Measurements from ENCODE around the gene MYO1E.
"Not testable (repeated sequence)": the region's sequence is repeated elsewhere in the genome, so short reads cannot be mapped to it uniquely, and the experiment has no call there.

The MYO1E gene

DNA sequence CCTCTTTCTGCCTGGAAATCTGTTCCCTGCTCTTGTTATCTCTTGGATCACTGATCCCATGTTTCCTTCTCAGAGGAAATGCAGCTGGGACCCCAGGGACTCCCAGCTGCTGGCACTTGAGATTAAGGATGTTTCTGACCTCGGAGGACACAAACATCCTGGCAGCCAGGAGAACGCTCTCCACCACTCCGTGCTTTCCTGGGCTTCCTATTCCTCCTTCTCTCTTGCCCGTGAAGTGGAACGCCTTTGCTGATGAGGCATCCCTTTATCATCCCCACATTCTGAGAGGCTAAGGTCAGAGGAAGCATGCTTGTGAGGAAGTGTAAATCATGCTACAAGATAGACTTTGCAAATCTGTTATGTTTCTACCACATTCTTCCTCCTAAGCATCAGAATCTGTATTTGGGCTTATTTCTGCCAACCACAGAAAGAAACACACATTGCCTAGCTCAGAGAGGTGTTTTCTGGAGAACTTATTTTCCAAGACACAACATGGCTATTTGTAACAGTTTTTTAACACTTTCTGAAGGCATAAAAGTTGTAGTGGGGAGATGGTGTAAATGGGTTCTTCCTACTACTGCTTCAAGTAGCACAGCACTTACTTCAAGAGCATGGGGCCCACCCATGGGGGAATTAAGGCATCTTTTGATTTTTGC, 191.6 kb downstream of the MYO1E start:
- no peak for DNase-seq

DNA sequence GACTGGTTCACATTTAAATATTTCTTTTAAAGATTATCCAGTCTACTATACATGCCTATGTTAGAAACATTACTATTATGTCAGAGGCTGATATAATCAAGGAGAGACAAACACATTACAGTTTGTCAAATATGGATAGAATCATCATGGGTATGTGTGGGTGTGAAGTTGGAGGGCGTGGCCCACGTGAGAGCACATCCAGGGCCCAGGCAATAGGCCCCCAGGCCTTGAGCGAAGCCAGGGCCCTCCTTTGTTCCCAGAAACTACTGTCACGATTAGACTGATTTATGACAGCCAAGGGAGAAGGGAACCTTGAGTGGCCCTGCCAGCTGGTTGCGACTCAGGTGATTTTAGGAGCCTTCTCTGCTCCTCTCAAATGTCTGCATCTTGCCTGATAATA, 193.0 kb downstream of the MYO1E start:
- DNase-seq, result no peak

DNA sequence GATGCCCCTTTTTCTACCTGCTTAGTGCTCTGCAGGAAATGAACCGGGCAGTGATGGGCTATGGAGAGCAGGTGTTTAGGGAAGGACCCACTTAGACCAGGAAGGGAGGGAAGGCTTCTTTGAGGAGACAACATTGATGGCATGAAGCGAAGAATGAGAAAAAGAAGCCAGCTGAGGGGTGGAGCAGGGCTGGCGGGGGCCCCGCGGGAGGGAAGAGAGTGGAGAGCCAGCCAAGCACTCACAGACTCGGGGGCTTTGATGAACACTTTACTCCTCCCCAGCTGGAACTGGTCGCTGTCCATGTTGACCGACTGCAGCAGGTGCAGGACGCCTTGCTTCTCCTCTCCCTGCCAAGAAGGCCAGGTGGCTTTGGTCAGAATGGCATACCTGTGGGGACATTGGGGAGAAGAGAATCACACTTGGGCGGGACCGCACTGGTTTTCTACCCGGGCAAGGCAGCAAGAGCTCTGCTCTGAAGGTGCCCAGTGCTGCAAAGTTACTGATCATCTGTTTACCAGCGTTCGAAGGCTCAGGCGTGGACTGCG, 194.4 kb downstream of the MYO1E start:
- DNase-seq, result no peak

DNA sequence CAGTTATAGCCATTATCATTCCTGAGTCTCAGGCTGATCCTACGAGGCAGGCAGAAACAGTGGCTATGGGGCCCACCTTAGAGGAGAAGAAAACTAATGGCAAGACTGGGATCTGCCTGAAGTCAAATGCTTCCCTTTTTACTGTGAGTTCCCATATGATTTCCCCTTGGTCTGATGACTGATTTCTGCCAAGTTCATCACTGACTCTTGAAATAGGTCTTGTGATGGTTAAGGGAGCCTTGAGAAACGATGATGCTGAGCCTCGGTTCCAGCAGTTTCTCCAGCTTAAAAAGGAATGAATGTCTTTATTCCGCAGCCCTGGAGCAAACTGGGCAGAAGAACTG, 195.4 kb downstream of the MYO1E start:
- DNase-seq, result no peak

DNA sequence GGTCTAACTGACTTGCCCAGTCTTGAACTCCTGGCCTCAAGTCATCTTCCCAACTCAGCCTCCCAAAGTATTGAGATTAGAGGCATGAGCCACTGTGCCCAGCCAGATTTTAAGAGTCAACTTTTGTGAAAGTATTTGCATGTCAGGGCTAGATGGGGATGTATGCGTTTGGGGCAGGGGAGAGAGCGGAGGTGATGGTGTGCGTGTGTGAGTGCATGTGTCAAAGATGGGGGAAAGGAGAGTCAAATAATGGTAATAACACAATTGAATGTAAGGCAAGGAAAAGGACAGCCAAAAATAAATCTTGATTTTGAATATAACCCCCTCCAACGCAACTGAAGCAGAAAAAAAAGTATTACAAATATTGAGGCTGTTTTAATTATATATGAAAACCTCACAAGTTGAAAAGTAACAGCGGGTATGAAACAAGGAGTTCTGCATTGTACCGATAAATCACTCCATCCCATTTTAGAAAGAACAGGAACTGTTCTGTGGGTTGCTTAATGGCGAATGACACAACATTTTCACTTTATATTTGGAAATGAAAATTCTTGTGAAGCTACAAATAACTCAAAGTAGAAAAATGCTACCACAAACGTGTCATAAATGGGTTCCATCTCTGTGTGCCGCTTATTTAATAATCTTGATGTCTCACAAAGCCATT, 195.9 kb downstream of the MYO1E start:
- no peak for DNase-seq

DNA sequence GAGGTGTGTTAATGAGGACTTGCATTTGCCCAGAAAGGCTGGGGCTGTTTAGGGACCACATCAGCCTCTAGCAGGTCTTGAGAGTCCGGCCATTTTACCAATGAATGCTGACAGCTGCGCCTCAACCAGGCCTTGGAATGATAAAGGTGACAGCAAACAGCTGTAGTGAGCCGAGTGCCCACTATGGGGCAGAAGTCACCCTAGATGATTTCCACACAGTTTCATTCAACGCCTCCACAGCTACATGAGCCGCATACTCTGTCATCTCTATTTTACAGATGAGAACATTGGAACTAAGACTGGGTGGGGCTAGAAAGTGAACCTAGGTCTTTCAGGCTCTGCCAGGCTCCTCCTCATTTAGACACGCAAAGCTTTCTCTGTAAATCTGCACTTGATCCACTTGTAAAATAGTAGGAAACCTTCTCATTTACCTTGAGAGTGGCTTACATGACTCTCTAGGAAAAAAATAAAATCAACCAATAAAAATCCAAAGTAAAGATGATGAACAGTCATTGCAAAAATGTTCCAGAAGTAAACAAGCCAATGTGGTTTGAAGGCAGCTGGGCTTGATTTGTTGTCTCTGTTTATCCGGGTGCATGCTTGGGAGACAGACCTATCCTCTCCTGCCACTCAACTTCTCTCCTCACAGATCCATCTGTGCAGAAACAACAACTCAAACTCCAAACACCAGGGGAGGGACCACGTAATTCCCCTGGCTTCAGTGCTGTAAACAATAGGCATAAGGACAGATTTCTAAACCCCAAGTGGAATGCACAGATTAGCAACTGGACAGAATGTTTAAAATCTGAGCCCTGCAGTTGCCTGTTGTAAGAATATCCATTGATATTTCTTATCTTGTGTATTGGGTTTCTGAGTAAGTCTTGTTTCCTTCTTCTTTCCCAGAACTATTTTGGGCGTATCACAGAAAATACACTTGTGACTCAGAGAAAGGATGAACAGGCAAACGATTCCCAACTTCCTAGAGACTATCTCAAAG, 197.5 kb downstream of the MYO1E start:
- no peak for DNase-seq

DNA sequence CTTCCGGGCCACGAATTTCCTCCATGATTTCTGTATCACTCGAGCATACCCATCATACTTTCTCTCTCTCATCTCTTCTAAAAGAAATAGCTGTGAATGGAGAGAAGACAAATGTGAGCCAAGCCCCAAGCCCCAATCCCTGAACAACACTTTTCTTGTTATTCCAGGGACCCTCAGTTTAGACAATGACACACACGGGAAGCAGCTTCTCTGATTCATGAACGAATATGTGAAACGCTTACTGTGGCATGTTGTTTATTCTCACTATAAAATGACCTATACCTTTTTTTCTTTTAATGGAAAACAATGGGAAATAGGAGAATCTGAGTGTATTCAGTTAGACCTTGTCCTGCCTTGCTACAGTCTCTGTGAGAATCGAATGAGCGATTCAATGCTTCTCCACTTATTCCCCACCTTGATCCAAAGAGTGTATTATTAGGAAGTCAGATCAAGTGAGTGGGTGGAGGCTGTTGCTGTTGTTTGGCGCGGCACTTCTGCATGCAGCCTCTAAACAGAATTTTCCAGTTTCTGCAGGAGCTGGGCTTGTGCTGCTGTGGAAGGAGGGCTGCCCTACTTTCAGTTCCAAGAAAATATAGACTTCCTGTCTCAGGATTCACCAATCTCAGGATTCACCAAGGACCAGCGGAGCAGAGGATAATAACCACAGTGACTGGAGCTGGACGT, 198.4 kb downstream of the MYO1E start:
- no peak for DNase-seq

DNA sequence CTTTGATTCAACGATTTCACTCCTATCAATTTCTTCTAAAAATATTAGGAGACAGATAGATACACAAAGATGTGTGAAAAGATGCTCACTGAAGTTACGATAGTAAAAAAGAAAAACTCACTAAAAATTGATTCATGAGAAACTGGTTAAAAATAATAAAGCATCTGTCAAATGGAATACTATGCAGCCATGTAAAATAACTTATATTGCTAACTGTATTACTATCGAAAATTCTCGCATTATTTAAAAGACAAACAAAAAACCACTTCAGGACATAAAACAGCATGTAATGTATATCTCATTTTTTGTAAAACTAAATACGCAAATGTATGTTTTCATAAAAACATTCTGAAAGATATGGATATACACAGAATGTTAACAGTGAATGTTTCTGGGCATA, 199.5 kb downstream of the MYO1E start:
- DNase-seq, result no peak

DNA sequence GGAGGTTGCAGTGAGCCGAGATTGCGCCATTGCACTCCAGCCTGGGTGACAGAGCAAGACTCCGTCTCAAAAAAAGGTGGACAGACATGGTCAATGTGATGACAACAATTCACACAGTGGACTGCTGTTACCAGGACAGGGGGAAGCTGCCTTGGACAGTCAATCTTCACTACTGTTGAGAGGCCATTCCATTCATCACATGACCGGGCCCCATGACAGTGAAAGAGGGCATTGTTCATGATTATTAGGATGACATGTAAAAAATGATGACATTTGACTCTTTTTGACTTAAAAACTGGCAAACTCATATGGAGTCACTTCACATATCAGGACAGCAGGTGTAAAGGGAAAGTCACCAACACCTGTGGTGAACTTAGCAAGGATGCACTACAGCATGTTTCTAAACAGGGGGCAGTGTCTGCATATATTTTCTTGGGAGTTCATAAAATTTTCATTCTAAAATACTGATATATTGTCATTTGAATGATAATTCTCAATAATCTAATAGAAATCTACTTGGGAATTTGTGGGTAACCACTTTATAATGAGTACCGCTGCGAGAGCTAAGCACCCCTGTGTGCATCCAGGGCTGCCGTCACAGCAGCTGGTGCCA, 200.3 kb downstream of the MYO1E start:
- no peak for DNase-seq

DNA sequence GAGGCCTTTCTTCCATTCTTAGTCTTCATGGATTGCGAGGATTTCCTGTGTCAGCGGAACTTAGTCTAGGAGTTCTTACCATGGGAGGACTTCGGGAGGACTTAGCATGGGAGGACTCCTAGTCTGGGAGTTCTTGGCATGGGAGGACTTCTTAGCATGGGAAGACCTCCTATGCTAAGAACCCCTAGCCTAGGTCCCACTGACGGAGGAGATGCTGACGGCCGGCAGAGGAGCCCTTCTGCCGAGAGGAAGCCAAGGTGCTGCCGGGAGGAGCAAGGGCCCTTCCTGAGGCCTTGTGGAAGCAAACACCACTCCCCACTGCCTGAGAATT, 201.6 kb downstream of the MYO1E start:
- DNase-seq, result no peak

DNA sequence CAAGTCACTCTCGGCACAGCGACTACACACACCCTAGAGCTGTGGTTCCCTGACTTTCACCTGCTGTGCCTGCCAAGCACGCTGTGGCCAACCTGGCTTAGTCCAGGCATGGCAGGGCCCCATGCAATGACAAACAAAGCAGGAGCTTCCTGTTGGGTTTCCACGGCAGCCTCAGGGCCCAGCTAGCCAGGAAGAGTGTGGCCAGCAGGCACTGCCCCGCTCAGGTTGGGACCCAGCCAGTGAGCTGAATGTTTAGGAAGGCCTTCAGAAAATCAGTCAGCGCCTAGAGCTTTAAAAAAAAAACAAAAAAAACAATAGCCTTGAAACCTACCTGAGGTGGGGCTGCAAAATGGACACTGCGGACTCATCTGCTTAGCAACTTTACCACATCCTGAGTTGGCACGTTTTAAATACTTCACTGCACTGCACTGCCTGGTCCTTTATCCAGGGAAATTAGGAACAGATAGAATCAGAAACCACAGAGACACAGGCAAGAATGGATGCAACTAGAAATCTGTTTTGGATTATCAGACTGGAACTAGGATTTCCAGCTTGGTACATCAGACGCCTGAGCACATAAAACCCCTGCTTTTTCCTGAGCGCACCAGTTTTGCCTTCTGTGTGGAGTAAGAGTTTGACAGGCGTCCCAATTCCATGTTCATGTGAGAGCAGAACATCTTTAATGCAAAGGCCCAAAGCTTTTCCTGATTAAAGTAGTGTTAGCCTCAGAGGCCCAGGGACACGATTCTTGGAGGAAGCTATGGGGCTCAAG, 202.2 kb downstream of the MYO1E start:
- no peak for DNase-seq

DNA sequence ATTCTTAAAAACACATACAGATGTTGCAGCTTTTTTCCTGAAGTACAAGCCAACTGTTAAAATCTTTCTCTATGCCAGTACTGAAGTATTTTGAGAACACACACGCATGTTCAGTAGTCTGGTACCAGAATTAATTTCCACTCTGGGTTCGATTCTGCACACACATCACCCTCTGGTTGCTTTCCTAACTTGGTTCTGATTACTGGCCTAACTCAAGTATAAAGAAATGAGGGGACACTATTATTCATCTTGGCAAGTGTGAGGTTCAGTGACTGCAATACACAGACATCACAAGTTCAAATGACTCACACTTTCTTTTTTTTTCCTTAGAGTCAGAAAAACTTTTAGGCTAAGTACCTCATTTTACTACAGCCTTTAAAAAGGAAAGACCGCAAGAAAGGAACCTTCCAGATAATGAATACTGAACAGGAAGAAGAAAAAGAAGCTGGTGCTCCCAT, 203.4 kb downstream of the MYO1E start:
- DNase-seq, result no peak

DNA sequence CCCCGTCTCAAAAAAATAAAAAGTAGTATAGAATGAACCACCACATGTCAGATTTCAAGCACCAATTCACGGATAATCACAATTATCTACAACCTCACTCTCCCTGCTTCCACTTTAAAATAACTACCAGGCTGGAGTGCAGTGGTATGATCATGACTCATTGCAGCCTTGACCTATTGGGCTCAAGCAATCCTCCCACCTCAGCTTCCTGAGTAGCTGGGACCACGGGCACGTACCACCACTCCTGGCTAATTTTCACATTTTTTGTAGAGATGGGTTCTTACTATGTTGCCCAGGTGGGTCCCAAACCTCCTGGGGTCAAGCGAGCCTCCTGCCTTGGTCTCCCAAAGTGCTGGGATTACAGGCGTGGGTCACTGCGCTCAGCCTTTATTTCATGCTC, 204.1 kb downstream of the MYO1E start:
- DNase-seq, result no peak

DNA sequence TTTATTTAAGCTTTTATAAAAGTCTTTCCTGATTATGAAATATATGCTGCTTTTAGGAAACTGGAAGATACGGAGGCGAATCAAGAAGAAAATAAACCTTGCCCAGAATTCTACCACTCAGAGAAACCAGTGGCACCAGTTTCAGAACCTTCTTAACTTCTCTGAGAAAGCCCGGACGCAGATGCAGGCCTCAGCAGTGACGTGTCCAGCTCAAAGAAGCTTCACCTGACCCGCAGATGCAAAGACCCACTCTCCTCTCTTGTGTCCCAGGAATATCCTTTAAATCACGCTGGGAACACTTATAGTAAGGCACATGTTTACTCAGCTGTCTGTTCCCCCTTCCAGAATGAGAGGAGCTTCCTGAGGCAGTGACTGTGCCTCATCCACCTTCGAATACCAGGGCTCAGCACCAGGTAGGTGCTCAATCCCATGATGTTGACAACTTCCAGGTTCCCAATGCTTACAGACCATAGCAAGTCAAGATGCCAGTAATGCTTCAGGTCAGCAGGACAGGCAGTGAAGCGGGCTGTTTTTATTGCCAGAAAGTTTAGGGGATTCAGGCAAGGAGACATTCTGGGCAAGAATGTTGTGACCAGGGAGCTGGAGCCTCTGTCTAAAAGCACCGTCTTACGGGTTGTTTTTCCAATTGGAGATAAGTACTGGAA, 205.9 kb downstream of the MYO1E start:
- DNase-seq, result no peak

DNA sequence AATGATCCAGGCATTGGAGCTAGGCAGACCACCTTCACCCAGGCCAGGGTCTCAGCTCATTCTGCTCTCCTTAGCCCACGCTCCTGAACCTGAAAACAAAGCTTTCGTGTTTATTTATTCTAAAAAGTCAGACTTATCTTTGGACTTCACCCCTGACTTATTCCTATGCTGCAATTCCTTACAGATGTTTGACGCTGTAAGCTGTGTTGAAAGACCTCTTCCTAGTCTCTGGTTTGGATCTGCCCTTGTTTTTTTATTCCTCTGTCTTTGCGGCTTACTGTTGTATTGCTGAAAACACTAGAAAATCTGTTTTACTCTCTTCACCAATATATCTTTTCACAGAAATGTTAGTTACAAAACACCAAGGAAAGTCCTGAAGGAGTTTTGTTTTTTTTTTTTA, 206.5 kb downstream of the MYO1E start:
- DNase-seq, result no peak

DNA sequence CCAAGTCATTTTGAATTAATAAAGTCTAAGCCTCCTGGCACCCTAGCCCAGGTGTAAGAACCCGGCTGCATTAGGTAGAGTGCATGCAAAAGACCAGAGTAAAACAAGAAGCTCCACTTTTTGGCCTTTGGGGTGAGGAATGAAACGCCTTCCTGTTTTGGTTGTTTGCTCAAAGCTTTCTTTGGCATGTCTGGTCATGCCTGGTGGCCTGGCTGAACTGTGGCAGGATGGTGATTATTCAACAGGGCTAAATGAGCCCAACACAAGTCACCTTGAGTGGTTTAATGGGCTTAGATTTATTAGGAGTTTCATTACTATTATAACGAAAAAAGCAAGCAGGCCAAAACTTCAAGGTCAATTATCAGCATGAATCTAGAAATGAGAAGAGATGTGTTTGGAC, 206.9 kb downstream of the MYO1E start:
- no peak for DNase-seq

DNA sequence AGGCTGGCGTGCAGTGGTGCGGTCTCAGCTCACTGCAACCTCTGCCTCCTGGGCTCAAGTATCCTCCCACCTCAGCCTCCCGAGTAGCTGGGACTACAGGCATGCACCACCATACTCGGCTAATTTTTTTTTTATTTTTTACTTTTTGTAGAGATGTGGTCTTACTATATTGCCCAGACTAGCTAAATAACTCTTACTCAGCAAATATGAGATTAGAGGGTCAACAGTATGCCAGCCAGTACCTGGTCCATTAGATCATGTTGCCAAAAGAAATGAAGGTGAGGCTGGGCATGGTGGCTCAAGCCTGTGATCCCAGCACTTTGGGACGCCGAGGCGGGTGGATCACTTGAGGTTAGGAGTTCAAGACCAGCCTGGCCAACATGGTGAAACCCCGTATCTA, 210.6 kb downstream of the MYO1E start:
- DNase-seq, result not testable (repeated sequence)

DNA sequence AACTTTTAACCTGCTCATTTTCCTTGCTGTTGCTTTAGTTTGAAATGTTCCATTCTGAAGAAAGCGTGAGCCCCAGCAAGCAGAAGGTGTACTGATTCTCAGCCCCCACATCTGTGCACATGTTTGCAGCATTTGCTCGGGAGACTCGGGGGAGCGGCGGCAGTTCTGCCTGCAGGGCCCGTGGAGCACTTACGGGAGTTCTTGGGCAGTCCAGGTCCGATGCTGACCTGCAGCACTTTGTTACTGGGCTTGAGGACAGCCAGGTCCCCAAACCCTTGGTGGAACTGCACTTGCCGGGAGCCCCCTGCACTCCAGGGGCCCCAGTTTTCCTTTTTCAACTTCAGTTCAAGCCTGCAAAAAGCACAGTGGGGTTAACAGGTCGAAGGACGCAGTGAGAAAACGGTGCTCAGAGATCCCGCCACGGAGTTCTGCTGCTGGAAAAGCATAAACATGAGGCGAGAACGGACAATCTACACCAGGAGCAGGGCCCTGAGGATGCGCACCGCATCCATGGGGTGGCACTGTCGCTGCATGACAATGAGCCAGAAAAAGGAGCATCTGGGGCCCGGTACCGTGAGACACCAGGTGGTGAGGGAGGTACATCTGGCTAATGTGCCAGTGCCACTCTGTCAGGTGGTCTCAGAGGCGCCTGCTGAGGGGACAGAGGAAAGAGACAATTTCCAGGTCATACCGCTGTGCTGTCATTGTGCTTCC, 211.6 kb downstream of the MYO1E start:
- no peak for DNase-seq

DNA sequence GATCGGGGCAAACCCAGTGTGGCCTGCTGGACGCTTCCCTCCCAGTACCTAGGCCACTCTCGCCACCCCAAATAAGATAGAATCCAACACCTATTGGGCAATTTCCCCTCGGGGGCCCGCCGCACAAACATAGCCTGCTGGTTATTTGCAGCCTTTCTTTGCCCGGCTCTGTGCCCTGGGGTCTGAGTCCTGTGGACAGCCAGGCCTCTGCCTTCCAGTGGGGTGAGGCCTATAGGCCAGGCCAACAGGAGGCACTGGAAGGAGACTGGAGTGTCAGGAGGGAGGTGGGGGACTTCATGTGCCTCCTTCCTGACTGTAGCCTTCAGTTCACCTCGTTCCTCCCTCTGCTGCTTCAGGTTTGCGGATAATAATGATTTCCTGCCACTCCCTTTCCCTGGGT, 213.5 kb downstream of the MYO1E start:
- DNase-seq, result no peak

DNA sequence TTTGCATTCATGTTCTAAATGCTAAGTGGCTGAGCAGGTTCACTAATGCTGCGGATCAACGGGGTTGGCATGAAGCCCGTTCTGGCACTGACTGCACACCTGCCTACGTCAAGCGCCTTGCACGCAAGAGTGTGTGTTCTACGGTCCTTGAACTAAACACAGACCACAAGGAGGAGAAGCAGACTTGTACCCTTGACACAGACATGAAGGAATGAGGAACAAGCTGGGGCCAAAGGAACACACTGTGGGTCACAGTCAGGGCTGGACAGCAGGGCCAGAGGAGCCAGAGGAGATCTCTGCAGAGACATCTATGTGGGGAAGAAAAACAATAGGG, 214.0 kb downstream of the MYO1E start:
- no peak for DNase-seq

Measured in SIG-M5 (cell line).